Measurements from ENCODE around the gene SLC35E2B.
"Not testable (repeated sequence)": the region's sequence is repeated elsewhere in the genome, so short reads cannot be mapped to it uniquely, and the experiment has no call there.

The SLC35E2B gene

DNA sequence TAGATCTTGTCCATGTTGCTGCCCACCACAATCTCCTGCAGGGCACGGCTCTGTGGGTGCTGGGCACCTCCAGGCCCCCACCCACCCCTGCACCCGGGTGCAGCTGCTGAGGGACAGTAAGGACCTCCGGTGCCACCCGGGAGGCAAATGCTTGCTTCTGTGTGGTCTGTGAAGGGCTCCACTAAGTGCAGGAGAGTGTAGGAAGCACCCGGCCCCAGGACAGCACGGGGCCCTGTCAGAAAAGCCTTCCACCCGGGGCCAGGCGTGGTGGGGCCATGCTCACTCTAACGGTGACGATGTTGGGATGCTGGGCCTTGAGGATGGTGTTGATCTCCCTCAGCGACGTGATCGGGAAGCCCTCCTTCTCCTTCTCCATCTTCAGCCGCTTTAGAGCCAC, 55.1 kb downstream of the SLC35E2B start:
- not testable (repeated sequence) for DNase-seq

DNA sequence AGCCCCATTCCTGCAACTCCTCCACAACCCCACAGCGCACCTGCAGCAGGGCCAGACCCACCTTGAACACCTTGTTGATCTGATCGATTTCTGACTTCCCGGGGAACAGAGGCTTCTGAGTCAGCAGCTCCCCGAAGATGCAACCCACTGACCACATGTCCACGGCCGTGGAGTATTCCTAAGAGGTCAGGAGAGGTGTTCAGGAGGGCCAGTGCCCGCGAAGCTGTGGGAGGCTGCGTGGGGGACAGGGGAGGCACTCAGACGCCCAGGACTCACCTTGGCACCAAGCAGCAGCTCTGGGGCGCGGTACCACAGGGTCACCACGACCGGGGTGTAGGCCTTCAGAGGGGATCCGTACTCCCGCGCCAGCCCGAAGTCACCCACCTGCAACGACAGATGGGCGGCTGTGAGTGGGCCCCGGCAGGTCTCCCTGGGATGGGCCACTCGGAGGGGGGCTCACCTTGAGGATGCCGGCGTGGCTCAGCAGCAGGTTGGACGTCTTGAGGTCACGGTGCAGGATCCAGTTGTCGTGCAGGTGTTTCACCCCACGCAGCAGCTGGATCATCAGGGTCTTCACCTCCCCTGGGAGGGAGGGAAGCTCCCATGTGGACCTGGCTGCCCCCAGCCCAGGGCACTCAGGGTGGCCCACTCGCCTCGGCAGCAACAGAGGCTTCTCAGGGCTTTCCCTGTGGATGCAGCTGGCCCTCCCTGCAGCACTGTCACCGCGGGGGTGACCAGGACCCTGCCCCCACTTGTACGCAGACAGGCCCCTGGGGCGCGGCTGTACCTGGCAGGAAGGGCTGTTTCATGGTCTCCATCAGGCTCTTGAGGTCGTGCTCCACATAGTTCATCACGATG, 55.7 kb downstream of the SLC35E2B start:
- DNase-seq: not testable (repeated sequence)

DNA sequence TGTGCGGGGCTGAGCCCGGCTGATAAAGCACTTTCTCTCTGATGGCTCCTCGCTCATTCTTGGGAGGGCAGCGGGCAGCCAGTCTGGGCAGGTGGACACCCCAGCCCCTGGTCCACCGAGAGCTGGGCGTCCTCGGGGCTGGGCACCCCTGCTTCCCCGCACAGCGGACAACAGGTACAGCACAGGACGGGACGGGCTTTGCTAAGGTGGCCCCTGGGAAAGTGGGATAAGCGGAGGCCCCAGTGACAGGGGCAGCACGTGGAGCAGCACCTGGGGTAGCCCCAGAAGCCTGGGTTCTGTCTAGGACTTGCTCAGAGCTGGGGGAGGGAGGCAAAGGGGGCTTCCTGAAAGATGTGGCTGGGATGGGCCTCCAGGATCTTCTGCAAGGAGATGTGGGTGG, 58.0 kb downstream of the SLC35E2B start:
- not testable (repeated sequence) for DNase-seq

DNA sequence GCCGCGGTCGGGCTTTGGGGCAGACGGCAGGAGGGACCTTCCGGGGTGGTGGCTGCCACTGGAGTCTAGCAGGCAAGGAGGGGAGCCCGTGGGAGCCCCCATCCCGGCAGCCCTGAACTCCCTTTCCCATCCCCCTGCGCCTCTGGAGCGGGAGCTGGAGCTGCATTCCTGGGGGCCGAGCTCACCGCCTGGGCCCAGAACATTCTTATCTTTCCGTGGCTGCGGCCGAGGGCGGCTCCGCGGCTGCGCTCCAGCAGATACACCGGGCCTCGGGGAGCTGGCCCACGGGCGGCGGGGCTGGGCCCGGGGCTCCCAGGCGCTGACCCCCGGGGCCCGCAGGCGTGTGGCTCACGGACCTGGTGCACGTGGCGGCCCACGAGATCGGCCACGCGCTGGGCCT, 59.2 kb downstream of the SLC35E2B start:
- DNase-seq: not testable (repeated sequence)

DNA sequence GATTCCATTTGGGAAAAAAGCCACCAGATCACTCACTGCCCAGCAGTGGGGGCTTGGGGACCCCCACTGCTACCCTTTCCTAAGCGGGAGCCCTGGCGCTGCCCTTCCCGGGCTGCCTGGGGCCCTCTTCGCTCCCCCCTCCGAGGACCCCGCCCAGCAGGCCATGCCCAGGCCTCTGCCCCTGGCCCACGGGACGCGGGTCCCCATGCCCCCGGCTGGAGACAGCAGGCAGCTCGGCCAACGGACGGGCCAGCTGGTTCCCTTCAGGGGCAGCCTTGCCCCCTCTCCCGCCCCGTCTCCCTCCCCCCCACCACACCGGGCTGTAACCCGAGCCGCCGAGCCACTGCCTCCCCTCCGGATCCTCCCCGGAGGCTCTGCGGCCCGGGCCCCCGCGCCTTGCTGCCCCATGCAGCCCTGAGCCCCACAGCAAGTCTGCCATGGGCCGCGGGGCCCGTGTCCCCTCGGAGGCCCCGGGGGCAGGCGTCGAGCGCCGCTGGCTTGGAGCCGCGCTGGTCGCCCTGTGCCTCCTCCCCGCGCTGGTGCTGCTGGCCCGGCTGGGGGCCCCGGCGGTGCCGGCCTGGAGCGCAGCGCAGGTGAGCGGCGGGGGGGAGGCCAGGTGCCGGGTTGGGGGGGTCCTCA, 60.7 kb downstream of the SLC35E2B start, which contains the start of gene MMP23B:
TSS of gene MMP23B (plus strand) at position 392 of the 639 bp plus-strand sequence. CDS start at position 438, 46 bp downstream.
- no peak for DNase-seq

DNA sequence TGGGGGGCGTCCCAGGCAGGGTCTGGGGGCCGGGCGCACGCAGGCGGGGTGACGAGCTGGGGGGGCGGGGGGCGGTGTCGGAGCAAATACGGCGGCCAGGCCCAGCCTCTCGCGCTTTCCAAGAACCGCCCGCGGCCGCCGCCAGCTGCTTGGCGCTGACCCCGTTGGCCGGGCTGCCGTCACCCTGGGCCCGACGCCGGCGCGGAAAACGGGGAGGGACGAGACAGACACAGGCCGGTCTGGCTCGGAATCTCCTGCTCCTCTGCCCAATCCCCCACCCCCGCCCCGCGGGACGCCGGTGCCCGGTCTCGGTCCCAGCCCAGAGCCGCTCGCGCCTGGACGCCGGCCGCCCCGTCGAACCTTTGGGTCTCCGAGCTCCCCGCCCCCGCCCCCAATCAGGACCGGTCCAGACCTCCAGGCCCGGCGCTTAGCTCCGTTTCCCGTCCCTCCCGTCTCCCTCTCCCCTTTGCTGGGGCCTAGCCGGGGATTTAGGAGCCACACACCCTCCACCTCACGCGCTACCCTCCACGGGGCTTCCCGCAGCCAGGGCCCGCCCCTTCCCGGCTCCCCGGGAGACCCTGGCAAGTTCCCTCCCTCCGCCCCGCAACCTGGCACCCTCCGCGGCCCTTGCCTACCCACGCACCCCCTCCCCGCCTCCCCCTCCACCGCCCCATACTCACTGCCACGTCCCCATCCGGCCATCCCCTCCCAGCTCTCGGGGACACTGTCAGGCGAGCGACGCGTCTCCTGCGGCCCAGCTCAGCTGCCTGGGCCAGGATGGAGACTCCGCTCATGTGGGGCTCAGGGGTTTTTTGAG, 61.4 kb downstream of the SLC35E2B start:
- DNase-seq: peak; percentile 25

DNA sequence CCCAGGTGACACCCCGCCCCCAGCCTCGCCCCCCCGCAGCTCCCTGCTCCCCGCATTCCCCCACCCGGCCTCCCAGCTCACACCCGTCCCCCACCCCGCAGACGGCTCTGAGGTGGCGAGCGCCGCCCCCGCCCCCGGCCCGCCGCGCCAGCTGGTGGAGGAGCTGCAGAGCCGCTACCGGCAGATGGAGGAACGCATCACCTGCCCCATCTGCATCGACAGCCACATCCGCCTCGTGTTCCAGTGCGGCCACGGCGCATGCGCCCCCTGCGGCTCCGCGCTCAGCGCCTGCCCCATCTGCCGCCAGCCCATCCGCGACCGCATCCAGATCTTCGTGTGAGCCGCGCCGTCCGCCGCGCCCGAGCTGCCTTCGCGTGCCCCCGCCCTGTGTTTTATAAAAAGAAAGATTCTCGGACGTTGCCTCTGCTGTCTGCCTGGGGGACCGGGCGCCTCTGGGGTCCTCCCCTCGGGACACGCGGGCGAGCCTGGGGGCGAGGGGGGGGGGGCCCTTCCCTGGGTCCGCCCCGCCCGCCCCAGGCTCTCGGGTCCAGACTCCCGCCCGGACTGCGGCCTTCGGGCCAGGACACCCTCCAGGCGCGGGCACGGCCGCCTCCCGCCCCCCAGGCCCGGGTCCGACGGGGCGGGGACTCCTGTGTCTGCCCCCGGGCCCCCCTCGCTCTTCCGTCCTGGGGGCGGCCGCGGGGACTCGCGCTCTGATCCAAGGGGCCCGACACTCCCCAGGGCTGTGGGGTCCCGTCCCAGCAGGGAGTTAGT, 62.2 kb downstream of the SLC35E2B start:
- peak; percentile 96 for DNase-seq

DNA sequence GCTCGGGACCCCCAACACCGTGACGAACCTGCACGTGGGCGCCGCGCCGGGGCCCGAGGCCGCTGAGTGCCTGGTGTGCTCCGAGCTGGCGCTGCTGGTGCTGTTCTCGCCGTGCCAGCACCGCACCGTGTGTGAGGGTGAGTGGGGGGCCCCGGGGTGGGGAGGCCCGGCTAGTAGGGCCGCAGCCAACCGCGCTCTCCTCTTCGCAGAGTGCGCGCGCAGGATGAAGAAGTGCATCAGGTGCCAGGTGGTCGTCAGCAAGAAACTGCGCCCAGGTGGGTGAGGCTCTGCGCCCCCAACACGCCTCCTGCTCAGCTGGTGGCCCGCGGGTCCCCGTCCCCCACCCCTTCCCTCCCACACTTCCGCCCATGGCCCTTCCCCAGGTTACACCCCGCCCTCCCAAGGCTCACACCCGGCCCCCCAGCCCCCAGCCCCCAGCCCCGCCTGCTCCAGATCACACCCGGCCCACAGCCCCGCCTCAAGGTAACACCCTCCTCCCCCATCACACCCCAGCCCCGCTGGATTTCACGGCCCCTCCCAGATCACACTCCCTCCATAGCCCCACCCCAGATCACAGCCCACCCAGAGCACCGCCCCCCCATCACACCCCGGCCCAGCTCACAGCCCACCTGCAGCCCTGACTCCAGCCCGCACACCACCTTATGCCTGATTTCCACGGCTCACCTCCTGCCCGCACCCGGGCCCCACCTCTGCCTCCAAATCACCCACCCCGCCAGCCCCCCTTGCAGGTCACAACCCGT, 63.0 kb downstream of the SLC35E2B start:
- peak; percentile 93 for DNase-seq

DNA sequence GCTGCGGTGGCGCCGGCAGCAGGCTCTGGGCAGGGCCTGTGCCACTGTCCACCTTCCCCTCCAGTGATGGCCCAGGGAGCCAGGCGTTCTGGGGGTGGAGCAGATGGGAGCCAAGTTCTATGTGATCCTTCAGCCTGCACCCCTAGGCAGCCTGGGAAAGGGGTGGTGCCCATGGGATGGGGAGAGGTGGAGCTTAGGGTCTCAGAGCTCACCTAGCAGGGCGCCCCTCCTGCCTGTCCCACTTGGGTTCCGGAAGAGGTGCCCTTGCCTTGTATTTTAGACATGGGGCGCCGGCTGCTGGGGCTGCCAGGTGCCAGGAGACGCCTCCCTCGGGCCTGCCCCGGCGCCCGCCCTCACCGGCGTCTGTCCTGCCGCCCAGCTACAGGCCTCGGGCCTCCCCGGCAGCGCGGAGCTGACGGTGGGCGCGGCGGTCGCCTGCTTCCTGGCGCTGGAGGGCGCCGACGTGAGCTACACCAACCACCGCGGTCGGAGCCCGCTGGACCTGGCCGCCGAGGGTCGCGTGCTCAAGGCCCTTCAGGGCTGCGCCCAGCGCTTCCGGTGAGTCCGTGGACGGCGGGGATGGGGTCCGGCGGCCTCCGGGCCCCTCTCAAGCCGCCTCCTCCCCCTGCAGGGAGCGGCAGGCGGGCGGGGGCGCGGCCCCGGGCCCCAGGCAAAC, 63.7 kb downstream of the SLC35E2B start:
- peak; percentile 66 for DNase-seq

DNA sequence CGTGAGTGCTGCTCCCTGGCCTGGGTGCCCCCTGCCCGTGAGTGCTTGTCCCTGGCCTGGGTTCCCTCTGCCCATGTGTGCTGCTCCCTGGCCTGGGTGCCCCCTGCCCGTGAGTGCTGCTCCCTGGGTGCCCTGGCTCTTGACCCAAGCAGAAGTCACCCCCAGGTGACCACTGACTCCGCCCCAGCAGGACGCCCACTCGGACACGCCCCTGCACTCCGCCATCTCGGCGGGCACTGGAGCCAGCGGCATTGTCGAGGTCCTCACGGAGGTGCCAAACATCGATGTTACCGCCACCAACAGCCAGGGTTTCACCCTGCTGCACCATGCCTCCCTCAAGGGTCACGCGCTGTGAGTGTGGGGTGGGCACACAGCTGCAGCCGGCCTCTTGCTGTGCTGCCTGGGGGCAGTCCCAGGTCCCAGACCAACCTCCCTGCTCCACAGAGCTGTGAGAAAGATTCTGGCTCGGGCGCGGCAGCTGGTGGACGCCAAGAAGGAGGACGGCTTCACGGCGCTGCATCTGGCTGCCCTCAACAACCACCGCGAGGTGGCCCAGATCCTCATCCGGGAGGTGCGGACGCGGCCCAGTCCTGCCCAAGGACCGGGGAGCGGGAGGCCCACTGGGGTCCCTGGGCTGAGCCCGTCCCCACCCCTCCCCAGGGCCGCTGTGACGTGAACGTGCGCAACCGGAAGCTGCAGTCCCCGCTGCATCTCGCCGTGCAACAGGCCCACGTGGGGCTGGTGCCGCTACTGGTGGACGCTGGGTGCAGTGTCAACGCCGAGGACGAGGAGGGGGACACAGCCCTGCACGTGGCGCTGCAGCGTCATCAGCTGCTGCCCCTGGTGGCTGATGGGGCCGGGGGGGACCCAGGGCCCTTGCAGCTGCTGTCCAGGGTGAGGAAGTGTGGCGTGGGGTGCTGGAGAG, 64.5 kb downstream of the SLC35E2B start:
- DNase-seq: no peak

DNA sequence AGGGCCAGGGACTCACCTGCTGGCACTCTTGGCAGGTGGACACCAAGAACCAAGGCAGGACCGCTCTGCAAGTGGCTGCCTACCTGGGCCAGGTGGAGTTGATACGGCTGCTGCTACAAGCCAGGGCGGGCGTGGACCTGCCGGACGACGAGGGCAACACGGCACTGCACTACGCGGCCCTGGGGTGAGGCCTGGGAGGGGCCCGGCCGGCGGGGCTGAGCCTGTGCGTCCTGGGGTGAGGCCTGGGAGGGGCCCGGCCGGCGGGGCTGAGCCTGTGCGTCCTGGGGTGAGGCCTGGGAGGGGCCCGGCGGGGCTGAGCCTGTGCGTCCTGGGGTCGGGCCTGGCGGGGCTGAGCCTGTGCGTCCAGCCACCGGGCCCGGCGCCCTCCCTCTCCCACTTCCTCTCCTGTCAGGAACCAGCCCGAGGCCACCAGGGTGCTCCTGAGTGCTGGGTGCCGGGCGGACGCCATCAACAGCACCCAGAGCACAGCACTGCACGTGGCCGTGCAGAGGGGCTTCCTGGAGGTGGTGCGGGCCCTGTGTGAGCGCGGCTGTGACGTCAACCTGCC, 65.2 kb downstream of the SLC35E2B start:
- no peak for DNase-seq

DNA sequence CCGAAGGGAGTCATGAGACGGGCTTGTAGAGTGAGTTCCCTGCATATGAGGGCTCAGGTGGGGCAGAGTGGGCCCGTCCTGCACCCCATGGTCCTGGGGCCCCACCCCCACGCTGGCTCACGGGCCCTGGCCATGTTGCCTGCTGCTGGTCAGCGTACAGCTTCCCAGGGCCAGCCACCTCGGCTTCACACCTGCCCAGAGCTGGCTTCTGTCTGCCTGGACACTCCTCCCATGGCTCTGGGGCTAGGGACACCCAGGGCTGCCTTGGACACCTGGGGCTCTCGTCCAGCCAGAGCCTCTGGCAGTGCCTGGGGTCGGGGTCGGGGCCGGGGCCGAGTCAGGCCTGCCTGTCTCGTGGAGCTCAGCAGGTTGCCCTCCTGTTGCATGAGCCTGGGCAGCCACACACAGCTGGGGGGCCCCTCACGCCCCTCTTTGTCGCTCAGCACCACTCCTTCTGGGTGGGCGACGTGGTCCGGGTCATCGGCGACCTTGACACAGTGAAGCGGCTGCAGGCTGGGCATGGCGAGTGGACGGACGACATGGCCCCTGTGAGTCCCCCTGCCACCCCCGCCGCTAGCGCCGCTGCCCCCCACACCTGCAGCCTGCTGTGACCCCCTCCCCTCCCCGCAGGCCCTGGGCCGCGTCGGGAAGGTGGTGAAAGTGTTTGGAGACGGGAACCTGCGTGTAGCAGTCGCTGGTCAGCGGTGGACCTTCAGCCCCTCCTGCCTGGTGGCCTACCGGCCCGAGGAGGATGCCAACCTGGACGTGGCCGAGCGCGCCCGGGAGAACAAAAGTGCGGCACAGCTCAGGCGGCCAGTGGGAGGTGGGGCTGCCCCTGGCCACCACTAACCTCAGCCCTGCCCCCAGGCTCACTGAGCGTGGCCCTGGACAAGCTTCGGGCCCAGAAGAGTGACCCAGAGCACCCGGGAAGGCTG, 66.1 kb downstream of the SLC35E2B start:
- no peak for DNase-seq

DNA sequence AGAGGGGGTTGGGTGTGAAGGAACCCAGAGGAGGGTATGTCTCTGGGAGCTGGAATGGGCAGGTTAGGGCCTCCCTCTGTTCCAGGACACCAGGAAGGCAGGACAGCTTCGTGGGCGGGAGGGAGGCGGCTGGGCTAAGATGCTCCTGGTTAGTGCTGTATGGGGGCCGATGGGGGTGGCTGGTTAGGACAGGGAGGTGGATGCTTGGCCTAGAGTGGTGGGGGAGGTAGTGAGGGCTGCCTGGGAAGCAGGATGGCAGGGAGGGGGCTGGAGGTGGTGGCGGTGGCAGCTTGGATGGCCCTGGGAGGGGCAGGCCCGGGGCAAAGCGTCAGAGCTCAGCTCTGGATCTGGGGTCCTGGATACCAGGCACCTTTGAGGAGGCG, 66.8 kb downstream of the SLC35E2B start:
- DNase-seq: no peak

DNA sequence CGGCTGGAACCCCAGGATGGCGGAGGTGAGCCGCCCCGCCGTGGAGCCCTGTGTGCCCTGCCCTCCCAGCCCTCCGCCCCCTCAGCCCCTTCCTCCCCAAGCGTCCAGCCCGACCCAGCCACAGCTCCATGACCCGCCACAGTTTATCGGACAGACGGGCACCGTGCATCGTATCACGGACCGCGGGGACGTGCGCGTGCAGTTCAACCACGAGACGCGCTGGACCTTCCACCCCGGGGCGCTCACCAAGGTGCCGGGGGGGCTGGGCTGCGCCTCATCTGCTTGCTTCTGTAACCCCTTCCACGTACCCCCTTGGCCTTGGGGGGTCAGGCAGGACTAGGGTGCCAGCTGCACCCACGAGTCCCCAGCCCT, 67.2 kb downstream of the SLC35E2B start:
- DNase-seq: no peak

DNA sequence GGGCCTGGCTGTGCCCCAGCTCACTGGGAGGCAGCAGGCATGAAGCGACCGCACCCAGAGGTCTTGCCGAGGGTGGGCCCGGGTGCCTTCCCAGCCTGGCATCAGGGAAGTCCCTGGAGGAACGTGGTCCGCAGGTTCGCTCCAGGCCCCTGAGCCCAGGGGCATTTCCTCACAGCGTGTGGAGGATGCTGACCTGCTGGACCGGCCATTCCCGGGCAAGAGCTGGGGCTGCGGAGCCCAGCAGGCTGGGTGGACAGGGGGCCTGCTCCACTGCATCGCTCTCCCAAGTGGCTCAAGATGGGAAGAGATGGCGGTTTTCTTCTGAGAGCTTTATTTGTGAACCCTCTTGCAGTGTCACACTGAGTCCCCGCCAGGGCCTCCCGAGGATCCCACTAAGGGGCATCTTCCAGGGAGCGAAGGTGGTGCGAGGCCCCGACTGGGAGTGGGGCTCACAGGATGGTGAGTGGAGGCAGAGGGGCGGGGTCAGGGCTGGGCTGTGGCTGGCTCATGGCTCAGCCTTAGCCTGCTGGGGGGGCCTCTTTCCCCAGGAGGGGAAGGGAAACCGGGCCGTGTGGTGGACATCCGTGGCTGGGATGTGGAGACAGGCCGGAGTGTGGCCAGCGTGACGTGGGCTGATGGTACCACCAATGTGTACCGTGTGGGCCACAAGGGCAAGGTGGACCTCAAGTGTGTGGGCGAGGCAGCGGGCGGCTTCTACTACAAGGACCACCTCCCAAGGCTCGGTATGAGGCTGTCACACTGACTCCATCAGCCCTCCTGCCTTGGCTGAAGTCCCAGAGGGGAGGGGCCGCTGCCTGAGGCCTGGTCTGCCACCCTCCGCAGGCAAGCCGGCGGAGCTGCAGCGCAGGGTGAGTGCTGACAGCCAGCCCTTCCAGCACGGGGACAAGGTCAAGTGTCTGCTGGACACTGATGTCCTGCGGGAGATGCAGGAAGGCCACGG, 67.9 kb downstream of the SLC35E2B start:
- peak; percentile 28 for DNase-seq

DNA sequence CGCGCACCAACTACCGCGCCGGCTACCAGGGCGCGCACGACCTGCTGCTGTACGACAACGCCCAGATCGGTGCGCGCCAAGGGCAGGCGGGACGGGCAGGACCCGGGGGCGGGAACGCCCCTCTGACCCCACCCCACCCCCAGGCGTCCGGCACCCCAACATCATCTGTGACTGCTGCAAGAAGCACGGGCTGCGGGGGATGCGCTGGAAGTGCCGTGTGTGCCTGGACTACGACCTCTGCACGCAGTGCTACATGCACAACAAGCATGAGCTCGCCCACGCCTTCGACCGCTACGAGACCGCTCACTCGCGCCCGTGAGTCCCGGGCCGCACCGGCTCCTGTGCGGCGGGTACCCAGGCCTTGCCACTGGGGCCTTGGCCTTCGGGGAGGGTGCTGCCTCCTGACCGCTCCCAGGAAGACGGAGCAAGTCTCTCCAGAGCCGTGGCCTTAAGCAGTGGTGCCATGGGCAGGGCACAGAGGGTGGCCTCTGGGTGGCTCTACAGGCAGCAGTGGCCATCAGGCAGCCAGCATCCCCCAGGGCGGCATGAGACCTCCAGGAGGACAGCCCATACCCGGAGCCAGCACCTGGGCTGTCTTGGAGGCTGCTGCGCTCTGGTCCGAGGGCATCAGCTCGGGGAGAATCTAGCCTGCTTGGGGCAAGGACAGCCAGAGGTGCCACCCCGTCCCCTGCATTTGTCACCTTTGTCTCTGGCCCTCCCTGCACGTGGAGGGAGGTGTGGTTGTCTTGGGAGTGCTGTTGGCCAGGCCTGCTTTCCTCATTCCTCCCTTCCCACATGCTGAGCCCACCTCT, 68.8 kb downstream of the SLC35E2B start:
- no peak for DNase-seq
